Activated T-cell treated with anti-CD3 and anti-CD28 coated beads, Interleukin-2, amount 50 U/mL, for 1 hour (primary cell): ENCODE measurements around the gene PRXL2B.

ENCODE experiments used
- DNase-seq: peaks from one replicate; pipeline ENCODE4 v3.0.0-alpha.2; 2020

Gene PRXL2B

DNA sequence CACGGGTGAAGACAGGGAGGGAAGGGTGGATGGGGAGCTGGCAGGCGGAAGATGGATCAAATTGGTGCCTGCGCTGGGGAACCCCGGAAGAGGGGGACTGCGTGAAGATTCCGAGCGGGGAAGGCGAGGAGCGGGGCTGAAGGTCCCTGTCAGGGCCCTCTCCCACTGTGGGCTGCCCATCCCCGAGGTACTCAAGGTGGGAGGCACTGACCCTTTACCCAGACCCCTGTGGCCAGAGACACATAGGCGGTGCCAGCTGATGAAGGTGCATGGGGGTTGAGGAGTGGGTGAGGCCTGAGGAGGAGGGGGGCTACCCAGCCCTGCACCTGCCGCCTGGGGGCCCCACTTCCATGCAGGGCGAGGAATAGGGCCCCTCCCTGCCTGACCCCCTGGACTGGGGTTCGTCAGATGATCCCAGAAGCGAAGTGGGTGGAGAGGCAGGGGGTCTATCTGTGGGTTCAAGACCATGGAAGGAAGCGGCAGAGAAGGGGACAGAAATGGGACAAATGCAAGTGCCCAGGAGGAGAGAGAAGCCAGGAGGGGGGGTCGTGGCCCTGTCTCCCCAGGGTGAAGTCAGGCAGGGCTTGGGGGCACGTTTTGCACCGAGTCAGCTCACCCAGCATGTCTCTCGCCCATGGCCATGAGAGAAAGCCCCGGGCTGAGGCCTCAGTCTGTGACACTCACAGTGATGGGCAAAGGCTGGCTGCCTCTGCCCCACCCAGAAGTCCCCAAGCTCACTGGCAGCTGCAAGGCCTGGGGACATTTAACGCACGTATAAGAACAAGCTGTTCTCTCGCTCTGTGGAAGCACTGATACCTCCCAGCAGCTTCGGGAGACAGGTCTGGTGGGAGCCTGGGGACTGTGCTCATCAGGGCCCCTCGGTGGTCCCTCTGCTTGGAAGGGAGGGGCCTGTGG, 53.3 kb downstream of the PRXL2B start:
- no peak for DNase-seq

DNA sequence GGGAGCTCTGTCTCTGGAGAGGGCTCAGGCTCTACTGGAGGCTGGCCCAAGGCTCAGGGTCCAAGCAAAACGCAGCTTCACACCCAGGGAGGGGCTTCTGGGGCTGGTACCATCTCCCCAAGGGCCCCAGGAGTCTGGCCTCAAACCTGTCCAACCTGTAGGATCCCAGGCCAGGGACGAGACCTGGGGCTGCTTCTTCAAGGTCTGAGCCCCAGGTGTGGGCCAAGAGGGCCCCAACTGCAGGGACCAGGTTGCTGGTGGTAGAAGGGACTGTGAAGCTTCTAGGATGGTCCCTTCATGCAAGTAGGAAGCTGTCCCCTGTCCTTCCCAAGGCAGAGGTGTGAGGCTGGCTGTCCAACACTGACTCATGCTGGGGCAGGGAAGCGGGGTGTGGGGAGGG, 54.0 kb downstream of the PRXL2B start:
- no peak for DNase-seq
